GM12878 (cell line): ENCODE data around the gene DNAJC16. TPM values are rescaled to one million over a fixed set of nuclear protein-coding genes. Genes with fewer than 3 reads are reported as not detected.

Source experiments
- ATAC-seq: fragments of 200-7000 bp; cut with Tn5 transposase; 3 replicates; pipeline ENCODE4 v1.9.1; 2020; ENCODE audit warnings: mild to moderate bottlenecking, moderate library complexity
- BruUV-seq: library from RNA; stranded (reverse); fragments of 400-500 nt; replicated peaks from 2 replicates; lab custom pipeline; 2021; lab: Mats Ljungman, UMichigan
- CTCF ChIA-PET: fragments of 300-600 bp; sonication (Branson Sonifier 250); formaldehyde crosslinking; extraction: SDS; loops from one replicate; lab custom pipeline; 2021; ENCODE audit warnings: inconsistent platforms; lab: Yijun Ruan, JAX
- POLR2A ChIA-PET: fragments of 350-600 bp; formaldehyde crosslinking; extraction: SDS; loops from one replicate; lab custom pipeline; 2021; ENCODE audit warnings: inconsistent platforms; lab: Charles Lee
- RAD21 ChIA-PET: fragments of 300-600 bp; sonication (Branson Sonifier 250); formaldehyde crosslinking; loops from one replicate; lab custom pipeline; 2023; ENCODE audit warnings: antibody characterized with exemption; ENCODE audit not compliant: unreplicated experiment; lab: Charles Lee
- SMC1A ChIA-PET: fragments of 300-600 bp; sonication (Branson Sonifier 250); formaldehyde crosslinking; loops from one replicate; lab custom pipeline; 2023; ENCODE audit not compliant: unreplicated experiment, uncharacterized antibody; lab: Charles Lee
- DNase-seq: peaks from one replicate; pipeline ENCODE4 v3.0.0-alpha.2; 2011; ENCODE audit warnings: low read depth, low spot score
- FAIRE-seq: peaks from 3 replicates; lab custom pipeline; 2011; peaks lifted over from hg19 to GRCh38; lab: Jason Lieb, UNC
- H2AFZ ChIP-seq: 2 replicates; pipeline ENCODE4 v1.6.0; 2011; ENCODE audit warnings: low read depth, low read length, control low read depth; ENCODE audit not compliant: control insufficient read depth
- H3K27ac ChIP-seq: 2 replicates; pipeline ENCODE4 v1.5.1; 2011; ENCODE audit warnings: control low read depth; ENCODE audit not compliant: control insufficient read depth, insufficient read depth
- H3K27me3 ChIP-seq, 2 experiments: replicated peaks in 1 of 2; 2 replicates each; pipeline versions ENCODE4 v1.6.0 to v1.6.1; 2011; ENCODE audit warnings: low read length in 1 of 2; ENCODE audit not compliant: control insufficient read depth in 2 of 2, insufficient read depth in 2 of 2
- H3K36me3 ChIP-seq, 2 experiments: 2 replicates each; pipeline ENCODE4 v1.5.1; 2011; ENCODE audit warnings: low read length in 1 of 2; ENCODE audit not compliant: control insufficient read depth in 2 of 2, insufficient read depth in 2 of 2
- H3K4me1 ChIP-seq: 2 replicates; pipeline ENCODE4 v1.6.1; 2011; ENCODE audit warnings: mild to moderate bottlenecking, low read length, moderate library complexity, mixed read lengths; ENCODE audit not compliant: control insufficient read depth, insufficient read depth
- H3K4me2 ChIP-seq: 2 replicates; pipeline ENCODE4 v1.6.0; 2011; ENCODE audit warnings: control low read depth; ENCODE audit not compliant: control insufficient read depth, insufficient read depth
- H3K4me3 ChIP-seq: fragments of 200-600 bp; sonication (generic); 2 replicates; pipeline ENCODE4 v1.5.1; 2016
- H3K79me2 ChIP-seq: 2 replicates; pipeline ENCODE4 v1.6.0; 2011; ENCODE audit warnings: low read length; ENCODE audit not compliant: control insufficient read depth, insufficient read depth
- H3K9ac ChIP-seq: 2 replicates; pipeline ENCODE4 v1.8.0; 2011; ENCODE audit warnings: low read length, control low read depth, mixed read lengths; ENCODE audit not compliant: control insufficient read depth, insufficient read depth
- H3K9me3 ChIP-seq: replicated peaks from 3 replicates; pipeline ENCODE4 v1.5.1; 2011; ENCODE audit warnings: mild to moderate bottlenecking, low read length; ENCODE audit not compliant: control insufficient read depth, insufficient read depth
- H4K20me1 ChIP-seq: 2 replicates; pipeline ENCODE4 v1.6.0; 2011; ENCODE audit not compliant: control insufficient read depth, insufficient read depth
- DPF2 ChIP-seq: fragments of 450-650 bp; IDR thresholded peaks from 2 replicates; pipeline ENCODE4 v1.6.1; 2017; ENCODE audit warnings: mild to moderate bottlenecking
- EGR1 ChIP-seq, 2 experiments: IDR thresholded peaks; 1 replicate in 1 of 2; 2 replicates in 1 of 2; pipeline ENCODE4 v1.6.1; 2011 to 2012; ENCODE audit warnings: low read depth in 2 of 2, low read length in 2 of 2, borderline replicate concordance in 1 of 2, mild to moderate bottlenecking in 1 of 2, moderate library complexity in 1 of 2
- EP300 ChIP-seq, 2 experiments: fragments of 150-350 bp in 1 of 2; IDR thresholded peaks; 2 replicates each; pipeline ENCODE4 v1.6.1; 2011 to 2012; ENCODE audit warnings: low read depth in 2 of 2, low read length in 2 of 2, borderline replicate concordance in 1 of 2, improper control_type of control experiment in 1 of 2, inconsistent platforms in 1 of 2; ENCODE audit not compliant: control insufficient read depth in 1 of 2
- FOXM1 ChIP-seq: IDR thresholded peaks from 2 replicates; pipeline ENCODE4 v1.6.1; 2012; ENCODE audit warnings: low read depth, mild to moderate bottlenecking, inconsistent platforms, low read length, moderate library complexity
- MEF2B ChIP-seq: fragments of 450-650 bp; IDR thresholded peaks from 2 replicates; pipeline ENCODE4 v1.6.1; 2018; ENCODE audit warnings: mild to moderate bottlenecking, moderate library complexity; ENCODE audit not compliant: partially characterized antibody, poor library complexity, severe bottlenecking
- MYB ChIP-seq: fragments of 150-350 bp; IDR thresholded peaks from 2 replicates; pipeline ENCODE4 v1.6.1; 2014; ENCODE audit warnings: mild to moderate bottlenecking, low read depth, low read length, borderline replicate concordance
- PAX8 ChIP-seq: fragments of 450-650 bp; IDR thresholded peaks from 2 replicates; pipeline ENCODE4 v1.6.1; 2017; ENCODE audit warnings: mild to moderate bottlenecking, moderate library complexity
- POLR2AphosphoS2 ChIP-seq: IDR thresholded peaks from 2 replicates; pipeline ENCODE4 v1.6.1; 2011; ENCODE audit warnings: low read depth, mild to moderate bottlenecking, low read length, improper control_type of control experiment, moderate library complexity
- SUPT20H ChIP-seq: IDR thresholded peaks from 2 replicates; pipeline ENCODE4 v1.6.1; 2011; ENCODE audit warnings: low read depth, mild to moderate bottlenecking, low read length, moderate library complexity, borderline replicate concordance; ENCODE audit not compliant: control insufficient read depth
- TCF12 ChIP-seq: IDR thresholded peaks from 2 replicates; pipeline ENCODE4 v1.6.1; 2011; ENCODE audit warnings: low read depth, mild to moderate bottlenecking, low read length
- ZBTB40 ChIP-seq: fragments of 450-650 bp; IDR thresholded peaks from 2 replicates; pipeline ENCODE4 v1.6.1; 2016; ENCODE audit warnings: mild to moderate bottlenecking, moderate library complexity, borderline replicate concordance
- ZNF622 ChIP-seq: fragments of 450-650 bp; IDR thresholded peaks from 2 replicates; pipeline ENCODE4 v1.6.1; 2017; ENCODE audit warnings: mild to moderate bottlenecking, inconsistent platforms
- WGBS: methylation state at CpG from one replicate; pipeline ENCODE4 v1.1.6; 2016; ENCODE audit warnings: low lambda C conversion rate; ENCODE audit not compliant: insufficient replicate concordance, insufficient coverage; ENCODE audit errors: missing lambda C conversion rate; 5-methylcytosine and 5-hydroxymethylcytosine counted together
- in situ Hi-C: fragments of 300-500 bp; cut with MboI; formaldehyde crosslinking; loops from 9 replicates; pipeline ENCODE4 v1.14.3; 2018; ENCODE audit warnings: mixed read lengths
- intact Hi-C: fragments of 100-400 bp; cut with micrococcal nuclease; formaldehyde crosslinking; loops from one replicate; pipeline ENCODE4 v1.14.2; 2022; ENCODE audit not compliant: unreplicated experiment
- polyA plus RNA-seq, 11 experiments: library from polyadenylated mRNA; depleted of rRNA in 4 of 11; unstranded in 6 of 11; stranded (reverse) in 5 of 11; fragments of >200 nt; fragmentation: Nextera tagmentation in 4 of 11; fragmentation: Illumina TruSeq in 1 of 11; extraction: Ambion mirVana in 4 of 11; extraction: Trizol in 1 of 11; gene quantifications; 1 replicate in 1 of 11; 2 replicates in 10 of 11; pipeline versions ENCODE4 v1.2.1 to v1.2.3, GENCODE V29; 2011 to 2016; ENCODE audit warnings: inconsistent platforms in 2 of 11, missing spikeins in 2 of 11, low read depth in 1 of 11
- total RNA-seq, 4 experiments: library from RNA; depleted of rRNA in 3 of 4; stranded (reverse); fragments of >200 nt in 3 of 4; fragmentation: Illumina TruSeq in 1 of 4; extraction: Trizol in 1 of 4; gene quantifications; 2 replicates each; pipeline versions ENCODE4 v1.2.1 to v1.2.3, GENCODE V29; 2013 to 2021
- TF ChIP-seq, protein P1 (sequence below): IDR thresholded peaks from 2 replicates; pipeline ENCODE4 v1.6.1; 2011; ENCODE audit warnings: mild to moderate bottlenecking, low read depth, low read length, moderate library complexity; ENCODE audit not compliant: insufficient replicate concordance

DNAJC16 gene
- total and polyA plus RNA-seq, 10 of the 15 experiments (the other 5 are each of a cell fraction or from before 2014, with no cell fraction given), result 2.4 to 12.7 (median 7.8) TPM

- H3K4me1 ChIP-seq, result peaks cover 20% of the 10 kb centered on the region
- SMC1A ChIA-PET, result no interaction called here
- H2AFZ ChIP-seq, result no peak overlapping the region
- intact Hi-C loops (no loop called here), in situ Hi-C loops (no loop called here)
- H3K79me2 ChIP-seq, result no peaks in the 10 kb centered on the region
- no peaks in the 10 kb centered on the region for H4K20me1 ChIP-seq
- RAD21 ChIA-PET, result no interaction called here
- POLR2A ChIA-PET, result no interaction called here
- ATAC-seq (no peak), DNase-seq (no peak), FAIRE-seq (no peak)
- H3K27me3 ChIP-seq, result no peaks in the 10 kb centered on the region
- TF ChIP-seq DPF2 (no peak), MEF2B (no peak), MYB (no peak), FOXM1 (no peak), EP300 (IDR thresholded peaks at IDR 0.05; ENCODE audit: borderline replicate concordance in 1 of 2, control insufficient read depth in 1 of 2, low read depth in 2 of 2, low read length in 2 of 2) (no peak), POLR2AphosphoS2 (no peak), ZNF622 (no peak), SUPT20H (no peak), EGR1 (IDR thresholded peaks at IDR 0.05; ENCODE audit: borderline replicate concordance in 1 of 2, low read depth in 2 of 2, low read length in 2 of 2) (no peak), ZBTB40 (no peak), TCF12 (no peak), PAX8 (no peak)
- TF ChIP-seq, protein P1, sequence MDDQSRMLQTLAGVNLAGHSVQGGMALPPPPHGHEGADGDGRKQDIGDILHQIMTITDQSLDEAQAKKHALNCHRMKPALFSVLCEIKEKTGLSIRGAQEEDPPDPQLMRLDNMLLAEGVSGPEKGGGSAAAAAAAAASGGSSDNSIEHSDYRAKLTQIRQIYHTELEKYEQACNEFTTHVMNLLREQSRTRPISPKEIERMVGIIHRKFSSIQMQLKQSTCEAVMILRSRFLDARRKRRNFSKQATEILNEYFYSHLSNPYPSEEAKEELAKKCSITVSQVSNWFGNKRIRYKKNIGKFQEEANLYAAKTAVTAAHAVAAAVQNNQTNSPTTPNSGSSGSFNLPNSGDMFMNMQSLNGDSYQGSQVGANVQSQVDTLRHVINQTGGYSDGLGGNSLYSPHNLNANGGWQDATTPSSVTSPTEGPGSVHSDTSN, result no peak
- H3K9ac ChIP-seq, result no peak overlapping the region
- H3K9me3 ChIP-seq, result no peaks in the 10 kb centered on the region
- no peak overlapping the region for H3K4me3 ChIP-seq
- H3K36me3 ChIP-seq, result no peaks in the 10 kb centered on the region; a peak in 1 of 4 replicates
- H3K4me2 ChIP-seq, result no peak overlapping the region
- no peak overlapping the region for H3K27ac ChIP-seq
- 96% methylated on average over 6 of the region's 6 CpGs for WGBS
- no TSS peak for BruUV-seq
- CTCF ChIA-PET, result no interaction called here
Measured at GRCh38 chr1:15574741-15575140, 48.1 kb downstream of the DNAJC16 start.
